SU-DHL-6 (cell line): Measurements from ENCODE around the gene LYG2.

Experiments used
- EZH2phosphoT487 ChIP-seq: fragments of 200-600 bp; sonication (generic), shearing (Covaris generic); conservative IDR thresholded peaks from 2 replicates; pipeline ENCODE4 v1.6.1; 2018; ENCODE audit warnings: mild to moderate bottlenecking, antibody characterized with exemption, low read length, moderate library complexity, mixed read lengths
- TF ChIP-seq, protein P1 (sequence below): fragments of 200-600 bp; sonication (generic); IDR thresholded peaks from one replicate; pipeline ENCODE4 v1.5.1; 2017; ENCODE audit warnings: antibody characterized with exemption, mild to moderate bottlenecking, low read length, moderate library complexity; ENCODE audit not compliant: insufficient read depth, poor library complexity, severe bottlenecking

DNA sequence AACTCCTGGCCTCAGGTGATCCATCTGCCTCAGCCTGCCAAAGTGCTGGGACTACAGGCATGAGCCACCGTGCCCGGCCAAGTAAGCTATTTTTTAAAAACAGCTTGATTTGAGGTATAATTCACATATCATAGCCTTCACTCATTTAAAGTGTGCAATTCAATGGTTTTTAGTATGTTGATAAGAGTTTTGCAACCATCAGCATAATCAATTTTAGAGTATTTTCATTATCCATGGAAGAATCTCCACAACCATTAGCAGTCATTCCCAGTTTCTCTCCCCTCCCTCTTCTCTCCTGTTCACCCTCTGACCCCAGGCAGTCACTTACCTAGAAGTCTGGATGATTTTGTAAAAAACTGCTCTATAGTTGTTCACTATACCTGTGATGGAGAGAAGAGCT is 4.7 kb upstream of the LYG2 start:
- TF ChIP-seq, protein P1, sequence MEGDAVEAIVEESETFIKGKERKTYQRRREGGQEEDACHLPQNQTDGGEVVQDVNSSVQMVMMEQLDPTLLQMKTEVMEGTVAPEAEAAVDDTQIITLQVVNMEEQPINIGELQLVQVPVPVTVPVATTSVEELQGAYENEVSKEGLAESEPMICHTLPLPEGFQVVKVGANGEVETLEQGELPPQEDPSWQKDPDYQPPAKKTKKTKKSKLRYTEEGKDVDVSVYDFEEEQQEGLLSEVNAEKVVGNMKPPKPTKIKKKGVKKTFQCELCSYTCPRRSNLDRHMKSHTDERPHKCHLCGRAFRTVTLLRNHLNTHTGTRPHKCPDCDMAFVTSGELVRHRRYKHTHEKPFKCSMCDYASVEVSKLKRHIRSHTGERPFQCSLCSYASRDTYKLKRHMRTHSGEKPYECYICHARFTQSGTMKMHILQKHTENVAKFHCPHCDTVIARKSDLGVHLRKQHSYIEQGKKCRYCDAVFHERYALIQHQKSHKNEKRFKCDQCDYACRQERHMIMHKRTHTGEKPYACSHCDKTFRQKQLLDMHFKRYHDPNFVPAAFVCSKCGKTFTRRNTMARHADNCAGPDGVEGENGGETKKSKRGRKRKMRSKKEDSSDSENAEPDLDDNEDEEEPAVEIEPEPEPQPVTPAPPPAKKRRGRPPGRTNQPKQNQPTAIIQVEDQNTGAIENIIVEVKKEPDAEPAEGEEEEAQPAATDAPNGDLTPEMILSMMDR, result no peak
- no peak for TF ChIP-seq EZH2phosphoT487
